ENCODE results near the gene USH2A.

USH2A gene

GRCh38 chr1:216113181-216113580, 310.1 kb downstream of the USH2A start:
- TF ChIP-seq, protein P1, sequence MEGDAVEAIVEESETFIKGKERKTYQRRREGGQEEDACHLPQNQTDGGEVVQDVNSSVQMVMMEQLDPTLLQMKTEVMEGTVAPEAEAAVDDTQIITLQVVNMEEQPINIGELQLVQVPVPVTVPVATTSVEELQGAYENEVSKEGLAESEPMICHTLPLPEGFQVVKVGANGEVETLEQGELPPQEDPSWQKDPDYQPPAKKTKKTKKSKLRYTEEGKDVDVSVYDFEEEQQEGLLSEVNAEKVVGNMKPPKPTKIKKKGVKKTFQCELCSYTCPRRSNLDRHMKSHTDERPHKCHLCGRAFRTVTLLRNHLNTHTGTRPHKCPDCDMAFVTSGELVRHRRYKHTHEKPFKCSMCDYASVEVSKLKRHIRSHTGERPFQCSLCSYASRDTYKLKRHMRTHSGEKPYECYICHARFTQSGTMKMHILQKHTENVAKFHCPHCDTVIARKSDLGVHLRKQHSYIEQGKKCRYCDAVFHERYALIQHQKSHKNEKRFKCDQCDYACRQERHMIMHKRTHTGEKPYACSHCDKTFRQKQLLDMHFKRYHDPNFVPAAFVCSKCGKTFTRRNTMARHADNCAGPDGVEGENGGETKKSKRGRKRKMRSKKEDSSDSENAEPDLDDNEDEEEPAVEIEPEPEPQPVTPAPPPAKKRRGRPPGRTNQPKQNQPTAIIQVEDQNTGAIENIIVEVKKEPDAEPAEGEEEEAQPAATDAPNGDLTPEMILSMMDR (IDR thresholded peaks at IDR 0.05; ENCODE audit: low read length, missing control alignments): no peak
- DNase-seq (ENCODE audit: low read depth): no peak
- H3K4me3 ChIP-seq (replicated peaks; ENCODE audit: low read depth, low read length): no peak overlapping the region

GRCh38 chr1:216111842-216112241, 311.4 kb downstream of the USH2A start:
- peak; percentile 0 for DNase-seq (ENCODE audit: low read depth)
- no peak overlapping the region for H3K4me3 ChIP-seq (replicated peaks; ENCODE audit: low read depth, low read length)
- TF ChIP-seq, protein P1 (IDR thresholded peaks at IDR 0.05; ENCODE audit: low read length, missing control alignments): peak; percentile 15

- H3K4me3 ChIP-seq (replicated peaks; ENCODE audit: low read depth, low read length): no peak overlapping the region
- DNase-seq (ENCODE audit: low read depth): no peak
- TF ChIP-seq, protein P1 (IDR thresholded peaks at IDR 0.05; ENCODE audit: low read length, missing control alignments): no peak
These were observed 327.8 kb downstream of the USH2A start for GRCh38 chr1:216095400-216095799.

GRCh38 chr1:216090556-216090955, 332.7 kb downstream of the USH2A start:
- TF ChIP-seq, protein P1 (IDR thresholded peaks at IDR 0.05; ENCODE audit: low read length, missing control alignments): no peak
- DNase-seq (ENCODE audit: low read depth): no peak
- no peak overlapping the region for H3K4me3 ChIP-seq (replicated peaks; ENCODE audit: low read depth, low read length)

- no peak overlapping the region for H3K4me3 ChIP-seq (replicated peaks; ENCODE audit: low read depth, low read length)
- no peak for DNase-seq (ENCODE audit: low read depth)
- TF ChIP-seq, protein P1 (IDR thresholded peaks at IDR 0.05; ENCODE audit: low read length, missing control alignments): no peak
These were observed 336.6 kb downstream of the USH2A start for GRCh38 chr1:216086678-216087077.

- H3K4me3 ChIP-seq (replicated peaks; ENCODE audit: low read depth, low read length): no peak overlapping the region
- DNase-seq (ENCODE audit: low read depth): no peak
- TF ChIP-seq, protein P1 (IDR thresholded peaks at IDR 0.05; ENCODE audit: low read length, missing control alignments): no peak
These were observed 341.8 kb downstream of the USH2A start for GRCh38 chr1:216081445-216081844.

DNA sequence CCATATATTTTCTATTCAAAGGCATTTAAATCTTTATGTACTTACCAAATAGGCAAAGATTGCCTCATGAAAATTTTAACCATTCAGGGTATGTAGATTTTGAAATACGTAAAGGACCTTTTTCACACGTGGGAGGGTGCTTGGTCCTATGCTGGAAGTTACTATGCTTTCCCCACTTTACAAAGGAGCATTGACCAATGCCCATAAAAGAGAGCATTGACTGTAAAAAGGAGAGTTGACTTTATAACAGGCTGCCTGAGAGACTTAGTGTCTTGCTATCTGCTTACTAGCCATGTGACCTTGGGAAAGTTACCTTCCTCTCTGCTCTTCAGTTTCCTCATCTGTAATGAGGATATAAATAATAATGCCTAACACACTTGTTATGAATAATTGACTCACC, 346.5 kb downstream of the USH2A start:
- H3K4me3 ChIP-seq (replicated peaks; ENCODE audit: low read depth, low read length): no peak overlapping the region
- TF ChIP-seq, protein P1 (IDR thresholded peaks at IDR 0.05; ENCODE audit: low read length, missing control alignments): no peak
- no peak for DNase-seq (ENCODE audit: low read depth)

Measured in fibroblast of pulmonary artery (primary cell).